Measurements from ENCODE around the gene SYNJ2. TPM values are rescaled to one million over a fixed set of nuclear protein-coding genes. Genes with fewer than 3 reads are reported as not detected.

The SYNJ2 gene
- total RNA-seq, 1 experiment from 2014 or later = 24.5 TPM

DNA sequence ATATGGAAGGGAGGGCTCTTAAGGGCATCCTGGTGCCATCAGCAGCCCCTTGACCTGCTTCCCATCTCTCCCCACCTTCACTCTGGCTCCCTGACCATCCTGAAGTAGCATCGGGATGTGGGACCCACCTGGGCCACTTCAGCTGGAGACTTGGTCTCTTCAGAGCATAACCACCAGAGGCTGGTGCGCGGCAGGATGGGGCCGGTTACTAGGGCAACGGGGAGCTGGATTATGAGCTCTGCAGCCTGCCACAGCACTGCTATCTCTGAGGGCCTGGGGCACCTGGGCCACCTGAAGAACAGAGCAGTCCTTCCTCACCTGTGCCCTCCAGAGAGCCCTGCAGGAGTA, 79.7 kb downstream of the SYNJ2 start:
- no peak overlapping the region for H3K27ac Mint-ChIP-seq
- H3K23ac ChIP-seq (ENCODE audit: insufficient read length, low read depth, low read length) = no peak overlapping the region
- H3K9ac ChIP-seq (ENCODE audit: extremely low read depth, insufficient read length, low read length) = no peak overlapping the region
- no peaks in the 10 kb centered on the region for H3K9me3 ChIP-seq (ENCODE audit: control insufficient read depth, low read depth, low read length)
- WGBS (ENCODE audit: extremely low coverage, insufficient read length, low lambda C conversion rate) = no CpG with 5 or more reads among the region's 5 CpGs
- TF ChIP-seq, protein P1, sequence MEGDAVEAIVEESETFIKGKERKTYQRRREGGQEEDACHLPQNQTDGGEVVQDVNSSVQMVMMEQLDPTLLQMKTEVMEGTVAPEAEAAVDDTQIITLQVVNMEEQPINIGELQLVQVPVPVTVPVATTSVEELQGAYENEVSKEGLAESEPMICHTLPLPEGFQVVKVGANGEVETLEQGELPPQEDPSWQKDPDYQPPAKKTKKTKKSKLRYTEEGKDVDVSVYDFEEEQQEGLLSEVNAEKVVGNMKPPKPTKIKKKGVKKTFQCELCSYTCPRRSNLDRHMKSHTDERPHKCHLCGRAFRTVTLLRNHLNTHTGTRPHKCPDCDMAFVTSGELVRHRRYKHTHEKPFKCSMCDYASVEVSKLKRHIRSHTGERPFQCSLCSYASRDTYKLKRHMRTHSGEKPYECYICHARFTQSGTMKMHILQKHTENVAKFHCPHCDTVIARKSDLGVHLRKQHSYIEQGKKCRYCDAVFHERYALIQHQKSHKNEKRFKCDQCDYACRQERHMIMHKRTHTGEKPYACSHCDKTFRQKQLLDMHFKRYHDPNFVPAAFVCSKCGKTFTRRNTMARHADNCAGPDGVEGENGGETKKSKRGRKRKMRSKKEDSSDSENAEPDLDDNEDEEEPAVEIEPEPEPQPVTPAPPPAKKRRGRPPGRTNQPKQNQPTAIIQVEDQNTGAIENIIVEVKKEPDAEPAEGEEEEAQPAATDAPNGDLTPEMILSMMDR (conservative IDR thresholded peaks at IDR 0.05) = no peak
- no peak overlapping the region for H3K56ac ChIP-seq (ENCODE audit: insufficient read length, low read depth, low read length)
- no peaks in the 10 kb centered on the region for H3K27me3 ChIP-seq (ENCODE audit: insufficient read depth, low read length)
- H2BK5ac ChIP-seq (ENCODE audit: insufficient read length, low read length) = no peak overlapping the region
- H3T11ph ChIP-seq (ENCODE audit: low read length) = no peak overlapping the region
- no peak overlapping the region for H3K4ac ChIP-seq (ENCODE audit: low read depth, low read length)
- H3K36me3 Mint-ChIP-seq (ENCODE audit: insufficient read depth in 1 of 3, low read depth in 3 of 3) = peaks cover 0 to 19% (median 9%) of the 10 kb centered on the region in 3 experiments; a peak in 5 of 7 replicates
- H2AK5ac ChIP-seq (ENCODE audit: insufficient read length, low read length) = no peak overlapping the region
- no peak overlapping the region for H2AFZ ChIP-seq (ENCODE audit: low read length)
- H3K23me2 ChIP-seq (ENCODE audit: insufficient read length, low read depth, low read length, poor library complexity, severe bottlenecking) = no peaks in the 10 kb centered on the region
- no peak overlapping the region for H3K14ac ChIP-seq (ENCODE audit: insufficient read depth, low read length)
- H3K79me1 ChIP-seq (ENCODE audit: insufficient read depth, low read depth, low read length, poor library complexity, severe bottlenecking) = no peaks in the 10 kb centered on the region
- H3K4me2 ChIP-seq (ENCODE audit: insufficient read depth, insufficient read length, low read length) = no peak overlapping the region
- no peaks in the 10 kb centered on the region for H3K27me3 Mint-ChIP-seq (ENCODE audit: low read depth)
- H3K4me3 Mint-ChIP-seq = no peak overlapping the region
- H4K5ac ChIP-seq (ENCODE audit: insufficient read length, low read depth, low read length) = no peak overlapping the region
- no peak overlapping the region for H2BK20ac ChIP-seq (ENCODE audit: low read depth, low read length, poor library complexity, severe bottlenecking)
- H3K79me2 ChIP-seq (ENCODE audit: insufficient read depth, low read length) = no peaks in the 10 kb centered on the region
- H2BK15ac ChIP-seq (ENCODE audit: low read depth, low read length) = no peak overlapping the region
- H3K4me1 Mint-ChIP-seq = peaks cover 5 to 6% of the 10 kb centered on the region in 2 experiments; a peak in 3 of 4 replicates
- H3K18ac ChIP-seq (ENCODE audit: insufficient read length, low read depth, low read length) = no peak overlapping the region
- no peaks in the 10 kb centered on the region for H4K20me1 ChIP-seq (ENCODE audit: control insufficient read depth, insufficient read depth, insufficient read length)
- DNase-seq = no peak
- H3K9me3 Mint-ChIP-seq = no peaks in the 10 kb centered on the region
- H2BK12ac ChIP-seq (ENCODE audit: insufficient read length, low read depth, low read length) = no peak overlapping the region
- H2BK120ac ChIP-seq (ENCODE audit: low read depth, low read length, poor library complexity, severe bottlenecking) = no peak overlapping the region
- H4K91ac ChIP-seq (ENCODE audit: insufficient read length, low read depth, low read length) = no peak overlapping the region
- no peak overlapping the region for H4K8ac ChIP-seq (replicated peaks; ENCODE audit: insufficient read length, low read depth, low read length)
- H3K4me1 ChIP-seq (ENCODE audit: insufficient read depth, low read length) = no peaks in the 10 kb centered on the region
- no peak overlapping the region for H3K27ac ChIP-seq (ENCODE audit: insufficient read length, low read depth, low read length)
